Motor neuron (in vitro differentiated cells): ENCODE results near the gene TOX2. TPM values are rescaled to one million over a fixed set of nuclear protein-coding genes. Genes with fewer than 3 reads are reported as not detected.

ENCODE experiments used
- ATAC-seq, 8 experiments: fragments of 200-7000 bp; cut with Tn5 transposase; replicated peaks in 6 of 8; 2 replicates each; pipeline ENCODE4 v1.8.0; 2021; ENCODE audit warnings: mild to moderate bottlenecking in 8 of 8, moderate library complexity in 8 of 8
- H3K27ac ChIP-seq, 2 donors: fragments of 250-450 bp; sonication (Bioruptor Pico); 2 replicates each; pipeline ENCODE4 v1.9.0; 2021; ENCODE audit warnings: antibody characterized with exemption in 2 of 2, mild to moderate bottlenecking in 2 of 2, moderate library complexity in 1 of 2
- H3K4me1 ChIP-seq, 2 donors: fragments of 250-450 bp; sonication (Bioruptor Pico); replicated peaks in 1 of 2; 2 replicates each; pipeline ENCODE4 v1.6.1; 2021; ENCODE audit warnings: antibody characterized with exemption in 2 of 2, mild to moderate bottlenecking in 2 of 2, moderate library complexity in 1 of 2
- H3K4me3 ChIP-seq, 5 donors: fragments of 250-450 bp; sonication (Bioruptor Pico); 2 replicates each; pipeline ENCODE4 v1.9.0; 2021; ENCODE audit warnings: antibody characterized with exemption in 5 of 5, mild to moderate bottlenecking in 5 of 5, moderate library complexity in 4 of 5
- WGBS, 10 experiments: fragments of 450-650 bp; shearing (Covaris generic); methylation state at CpG; one replicate each; pipeline ENCODE4 v1.0.0; 2022; 5-methylcytosine and 5-hydroxymethylcytosine counted together
- in situ Hi-C, 9 experiments: fragments of 400-800 bp; cut with MboI; loops; one replicate each; pipeline ENCODE4 v1.15.0; 2021; ENCODE audit warnings: low sequenced_read_pairs in 9 of 9, low pct_unique_long_range_greater_than_20kb in 2 of 9; ENCODE audit not compliant: unreplicated experiment in 9 of 9
- total RNA-seq, 8 experiments: library from RNA; unstranded; fragments of 300-600 nt; gene quantifications; 2 replicates each; pipeline versions ENCODE4 v1.2.3 to v1.2.4, GENCODE V29; 2022

Gene TOX2
- total RNA-seq, 8 experiments from 2014 or later: 4.9 to 27.0 (median 8.6) TPM

DNA sequence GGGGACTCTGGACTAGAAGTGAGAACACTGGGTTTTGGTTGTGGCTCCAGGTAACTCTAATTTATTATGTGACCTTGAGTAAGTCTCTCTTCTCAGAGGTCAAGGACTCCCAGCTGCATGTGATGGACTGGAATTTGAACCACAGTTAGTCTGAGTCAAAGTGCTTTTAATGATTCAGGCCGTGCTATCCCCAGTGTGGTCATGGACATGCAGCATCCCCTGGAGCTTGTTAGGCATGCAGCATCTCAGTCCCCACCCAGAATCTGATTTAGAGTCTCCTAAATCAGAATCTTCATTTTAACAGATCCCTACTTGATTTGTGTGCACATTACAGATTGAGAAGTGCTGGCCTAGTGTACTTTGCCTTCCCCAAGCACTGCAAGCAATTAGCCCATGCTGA, 74.2 kb downstream of the TOX2 start:
- no peak overlapping the region for H3K27ac ChIP-seq
- peaks cover 2 to 24% of the 10 kb centered on the region in 2 donors for H3K4me1 ChIP-seq
- WGBS, 10 experiments: 13 to 60% (median 14%) methylated on average over 1 of the region's 1 CpG; no CpG with 5 or more reads in 7 of the 10 experiments
- ATAC-seq: peak in 6 of 8 experiments; percentile 43 to 81 (median 58)
- in situ Hi-C loops: no loop called here
- no peak overlapping the region for H3K4me3 ChIP-seq

DNA sequence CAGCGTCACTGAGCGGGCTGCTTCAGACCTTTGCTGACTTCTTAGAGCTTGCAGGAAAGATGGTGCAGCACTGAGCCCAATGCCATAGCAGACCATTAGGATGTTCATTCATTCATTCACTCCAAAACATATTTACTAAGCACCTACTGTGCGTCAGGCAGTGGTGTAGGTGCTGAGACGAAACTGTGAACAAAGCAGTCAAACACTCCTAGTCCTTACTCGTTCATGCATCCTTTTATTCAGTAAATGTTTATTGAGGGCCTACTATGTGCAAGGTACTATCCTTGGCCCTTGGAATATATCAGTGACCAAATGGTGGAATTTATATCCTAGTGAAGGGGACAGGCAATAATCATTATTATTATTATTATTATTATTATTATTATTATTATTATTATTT, 76.6 kb downstream of the TOX2 start:
- WGBS, 10 experiments: 64 to 100% (median 100%) methylated on average over 1 to 4 of the region's 5 CpGs; no CpG with 5 or more reads in 3 of the 10 experiments
- peaks cover 0 to 15% of the 10 kb centered on the region in 2 donors for H3K4me1 ChIP-seq
- H3K4me3 ChIP-seq: no peak overlapping the region
- ATAC-seq: no peak
- no peak overlapping the region for H3K27ac ChIP-seq
- in situ Hi-C loops: no loop called here

DNA sequence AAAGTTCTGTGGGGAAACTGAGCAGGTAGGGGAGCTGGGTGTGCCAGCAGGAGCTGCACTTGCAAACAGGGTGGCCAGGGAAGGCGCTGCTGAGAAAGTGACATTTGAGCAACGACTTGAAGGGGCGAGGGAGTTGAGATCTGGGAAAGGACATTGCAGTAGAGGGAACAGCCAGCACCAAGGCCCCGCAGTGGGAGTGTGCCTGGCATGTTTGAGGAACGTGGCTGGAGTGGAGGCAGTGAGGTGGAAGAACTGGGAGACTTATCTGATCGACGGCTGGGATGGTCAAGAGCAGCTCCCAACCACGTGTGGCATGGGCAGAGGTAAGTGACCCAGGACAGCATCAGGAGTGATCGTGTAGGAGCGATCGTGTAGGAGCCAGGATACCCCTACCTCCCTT, 77.3 kb downstream of the TOX2 start:
- in situ Hi-C loops: no loop called here
- ATAC-seq: no peak
- 46 to 100% (median 79%) methylated on average over 2 to 8 of the region's 11 CpGs; no CpG with 5 or more reads in 1 of the 10 experiments for WGBS, 10 experiments
- no peak overlapping the region for H3K27ac ChIP-seq
- H3K4me1 ChIP-seq: peaks cover 0 to 15% of the 10 kb centered on the region in 2 donors
- H3K4me3 ChIP-seq: no peak overlapping the region

DNA sequence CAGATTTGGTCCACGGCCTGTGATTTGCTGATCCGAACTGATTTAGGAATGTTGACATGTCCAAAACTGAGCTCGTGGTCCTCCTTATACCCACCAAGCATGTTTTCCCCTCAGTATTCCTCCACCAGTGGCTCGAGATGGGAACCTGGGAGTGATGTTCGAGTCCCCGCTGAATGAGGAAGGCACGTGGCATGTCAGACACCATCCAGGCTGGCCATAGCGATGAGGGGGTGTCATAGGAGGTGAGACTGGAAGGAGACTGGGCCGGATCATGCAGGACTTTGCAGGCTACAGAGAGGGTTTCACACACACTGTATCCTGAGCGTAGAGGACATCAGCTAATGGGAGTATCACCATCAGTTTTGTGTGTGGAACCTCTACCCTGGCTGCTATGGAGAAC, 78.2 kb downstream of the TOX2 start:
- peaks cover 0 to 12% of the 10 kb centered on the region in 2 donors for H3K4me1 ChIP-seq
- WGBS, 10 experiments: 73 to 98% (median 88%) methylated on average over 1 to 9 of the region's 10 CpGs
- in situ Hi-C loops: no loop called here
- no peak for ATAC-seq
- no peak overlapping the region for H3K27ac ChIP-seq
- no peak overlapping the region for H3K4me3 ChIP-seq

DNA sequence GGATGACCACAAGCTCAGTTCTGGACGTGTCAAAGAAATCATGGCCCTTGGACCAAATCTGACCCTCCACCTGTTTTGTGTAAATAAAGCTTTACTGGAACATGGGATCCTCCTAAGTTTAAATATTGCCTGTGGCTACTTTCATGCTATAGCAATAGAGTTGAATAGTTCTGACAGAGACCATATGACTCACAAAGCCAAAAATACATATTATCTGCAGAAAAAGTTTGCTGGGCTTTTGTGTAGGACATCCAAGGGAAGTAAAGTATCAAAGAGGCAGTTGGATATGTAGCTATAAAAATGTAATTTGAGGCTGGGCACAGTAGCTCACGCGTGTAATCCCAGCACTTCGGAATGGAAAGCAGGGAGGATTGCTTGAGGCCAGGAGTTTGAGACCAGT, 78.9 kb downstream of the TOX2 start:
- ATAC-seq: peak in 3 of 8 experiments; percentile 61 to 86 (median 63)
- Histone ChIP-seq H3K27ac (no peak overlapping the region), H3K4me3 (no peak overlapping the region), H3K4me1 (peaks cover 0 to 7% of the 10 kb centered on the region in 2 donors)
- in situ Hi-C loops: no loop called here
- whole genome bisulfite sequencing, 10 experiments: 22 to 96% (median 77%) methylated on average over 1 to 4 of the region's 4 CpGs; no CpG with 5 or more reads in 2 of the 10 experiments

DNA sequence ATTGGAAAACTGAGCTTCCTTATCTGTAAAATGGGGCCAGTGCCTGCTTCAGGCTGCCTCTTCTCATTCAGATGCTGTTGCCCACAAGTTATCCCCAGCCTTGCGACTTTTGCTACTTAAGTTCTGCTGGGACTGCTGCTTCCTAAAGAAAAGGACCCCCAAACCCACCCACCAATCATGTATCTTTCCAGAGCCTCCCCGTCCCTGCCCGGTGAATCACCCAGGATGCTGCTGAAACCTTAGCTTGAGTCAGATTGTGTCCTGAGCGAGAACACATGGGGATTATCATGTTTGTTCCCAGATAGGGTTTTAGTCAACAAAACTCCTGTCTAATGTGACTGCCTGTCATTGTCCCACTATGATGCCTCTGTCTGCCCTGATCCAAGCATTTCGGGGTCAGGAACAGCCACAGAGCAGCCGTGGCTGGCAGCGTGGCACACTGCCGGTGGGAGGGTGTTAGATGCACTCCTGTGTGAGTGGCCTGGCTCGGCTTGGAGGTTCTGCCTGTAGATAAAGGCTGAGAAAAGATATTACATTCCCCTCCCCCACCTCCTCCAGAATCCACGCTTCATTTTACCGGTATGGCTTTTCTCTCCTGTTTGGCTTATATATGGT, 79.9 kb downstream of the TOX2 start:
- Histone ChIP-seq H3K4me1 (no peaks in the 10 kb centered on the region), H3K4me3 (no peak overlapping the region), H3K27ac (no peak overlapping the region)
- in situ Hi-C loops: no loop called here
- 50 to 100% (median 81%) methylated on average over 1 to 5 of the region's 11 CpGs; no CpG with 5 or more reads in 5 of the 10 experiments for WGBS, 10 experiments
- no peak for ATAC-seq

DNA sequence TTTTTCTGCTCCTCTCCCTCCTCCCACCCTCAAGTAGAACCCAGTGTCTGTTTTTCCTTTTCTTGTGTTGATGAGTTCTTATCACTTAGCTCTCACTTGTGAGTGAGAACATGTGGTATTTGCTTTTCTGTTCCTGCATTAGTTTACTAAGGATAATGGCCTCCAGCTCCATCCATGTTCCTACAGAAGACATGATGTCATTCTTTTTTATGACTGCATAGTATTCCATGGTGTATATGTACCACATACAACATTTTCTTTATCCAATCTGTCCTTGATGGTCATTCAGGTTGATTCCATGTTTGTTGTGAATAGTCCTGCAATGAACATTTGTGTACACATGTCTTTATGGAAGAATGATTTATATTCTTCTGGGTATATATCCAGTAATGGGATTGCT, 81.0 kb downstream of the TOX2 start:
- ATAC-seq: no peak
- in situ Hi-C loops: no loop called here
- no peak overlapping the region for H3K27ac ChIP-seq
- H3K4me1 ChIP-seq: no peaks in the 10 kb centered on the region
- no peak overlapping the region for H3K4me3 ChIP-seq

DNA sequence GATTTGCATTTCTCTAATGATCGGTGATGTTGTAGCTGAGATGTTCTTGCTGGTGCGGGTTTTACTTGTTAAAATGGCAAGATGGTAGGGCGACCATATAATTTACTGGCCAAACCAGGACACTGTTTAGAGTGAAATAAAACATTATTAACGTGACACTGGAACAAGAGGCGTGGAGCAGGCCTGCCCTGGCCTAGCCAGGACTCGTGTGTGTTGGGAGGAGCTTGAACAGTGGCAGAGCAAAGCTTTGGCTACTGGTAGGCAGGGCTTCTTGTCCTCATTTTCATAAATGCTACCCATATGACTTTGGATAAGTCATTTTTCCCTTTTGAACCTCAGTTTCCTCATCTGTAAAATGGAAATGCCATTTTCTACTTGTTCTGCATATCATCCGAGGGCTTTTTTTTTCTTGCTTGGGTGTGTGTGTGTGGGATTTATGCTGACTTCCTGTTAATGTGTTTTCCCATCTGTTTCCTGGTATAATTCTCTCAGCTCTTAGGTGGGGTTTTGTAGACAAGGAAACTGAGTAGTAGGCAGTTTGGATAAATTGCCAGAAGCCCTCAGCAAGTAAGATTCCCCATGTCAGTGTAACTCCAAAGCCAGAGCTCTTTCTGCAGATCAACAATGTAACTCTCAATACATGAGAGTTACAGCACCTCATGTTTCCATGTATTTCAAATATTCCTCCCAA, 81.7 kb downstream of the TOX2 start:
- H3K27ac ChIP-seq: no peak overlapping the region
- in situ Hi-C loops: no loop called here
- peak in 1 of 8 experiments; percentile 23 for ATAC-seq
- WGBS, 10 experiments: 0 to 95% (median 77%) methylated on average over 1 to 7 of the region's 7 CpGs
- H3K4me3 ChIP-seq: no peak overlapping the region
- H3K4me1 ChIP-seq: no peaks in the 10 kb centered on the region

DNA sequence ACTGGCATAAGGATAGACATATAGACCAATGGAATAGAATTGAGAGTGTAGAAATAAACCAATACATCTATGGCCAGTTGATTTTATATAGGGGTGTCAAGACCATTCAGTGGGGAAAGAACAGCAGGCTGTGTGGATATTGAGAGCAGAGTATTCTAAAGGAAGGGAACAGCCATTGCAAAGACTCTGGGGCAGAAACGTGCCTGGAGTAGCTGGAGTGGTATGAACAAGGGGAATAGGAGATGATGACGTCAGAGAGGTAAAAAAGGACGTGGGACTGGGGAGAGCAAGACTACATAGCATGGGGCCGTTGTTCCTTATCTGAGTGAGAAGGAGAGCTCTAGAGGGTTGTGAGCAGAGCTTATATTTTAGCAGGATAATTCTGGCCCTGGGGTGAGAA, 85.2 kb downstream of the TOX2 start:
- WGBS, 10 experiments: 47 to 100% (median 80%) methylated on average over 1 to 4 of the region's 4 CpGs
- ATAC-seq: no peak
- Histone ChIP-seq H3K27ac (no peak overlapping the region), H3K4me1 (no peaks in the 10 kb centered on the region), H3K4me3 (no peak overlapping the region)
- in situ Hi-C loops: no loop called here

DNA sequence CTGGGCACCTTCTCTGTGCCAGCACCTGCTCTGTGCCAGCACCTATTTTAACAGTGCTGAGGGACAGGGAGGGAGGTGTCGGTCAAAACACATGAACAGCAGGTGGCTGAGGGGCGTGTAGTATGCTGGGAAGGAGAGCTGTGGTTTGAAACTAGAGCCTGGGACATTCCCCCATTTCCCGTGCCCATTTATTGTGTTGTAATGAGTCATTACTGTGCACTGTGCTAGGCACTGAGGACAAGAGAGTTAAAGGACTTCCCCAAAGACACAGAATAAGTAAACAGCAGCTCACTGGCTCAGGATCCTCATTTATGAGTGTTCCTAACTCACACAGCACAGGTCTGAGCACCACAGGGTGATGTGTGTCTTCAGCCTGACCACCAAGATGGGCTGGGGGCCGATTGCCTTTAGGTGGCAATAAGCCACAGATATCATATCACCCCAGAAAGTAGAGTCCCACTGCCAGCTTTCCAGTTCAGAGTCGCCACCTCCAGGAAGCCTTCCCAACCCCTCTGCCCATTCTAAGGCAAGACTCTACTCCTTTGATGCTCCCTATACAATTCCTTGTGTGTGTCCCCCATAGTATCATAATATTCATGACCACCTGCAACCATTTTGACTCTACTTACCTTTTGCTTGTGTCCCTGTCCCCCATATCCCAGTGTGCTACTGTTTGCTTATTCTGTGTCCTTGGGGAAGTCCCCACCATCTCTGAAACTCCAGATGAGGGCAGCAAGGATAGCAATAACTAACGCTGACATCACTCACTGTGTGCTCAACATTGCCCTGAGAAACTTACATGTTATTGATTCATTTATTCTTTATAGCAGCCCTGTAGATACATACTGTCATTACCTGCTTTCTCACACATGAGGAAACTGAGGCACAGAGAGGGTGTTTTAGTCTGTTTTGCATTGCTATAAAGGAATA, 87.3 kb downstream of the TOX2 start:
- Histone ChIP-seq H3K27ac (no peak overlapping the region), H3K4me1 (no peaks in the 10 kb centered on the region), H3K4me3 (no peak overlapping the region)
- in situ Hi-C loops: no loop called here
- WGBS, 10 experiments: 21 to 100% (median 79%) methylated on average over 1 to 5 of the region's 6 CpGs; no CpG with 5 or more reads in 3 of the 10 experiments
- peak in 3 of 8 experiments; percentile 30 to 49 (median 40) for ATAC-seq

DNA sequence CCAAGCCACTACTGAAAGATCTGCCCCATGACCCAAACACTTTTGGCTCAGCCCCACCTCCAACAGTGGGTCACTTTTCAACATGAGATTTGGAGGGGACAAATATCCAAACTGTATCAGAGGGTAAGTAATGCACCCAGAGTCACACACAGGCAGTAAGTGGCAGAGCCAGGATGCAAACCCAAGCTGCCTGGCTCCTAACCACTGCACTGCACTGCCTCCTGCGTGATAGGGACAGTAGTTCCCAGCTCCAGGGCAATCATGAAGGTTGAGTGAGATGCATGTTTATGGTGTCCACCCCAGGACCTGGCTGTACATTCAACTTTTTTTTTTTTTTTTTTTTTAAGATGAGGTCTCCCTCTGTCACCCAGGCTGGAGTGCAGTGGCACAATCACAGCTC, 88.2 kb downstream of the TOX2 start:
- 80 to 100% (median 87%) methylated on average over 1 of the region's 1 CpG; no CpG with 5 or more reads in 6 of the 10 experiments for WGBS, 10 experiments
- Histone ChIP-seq H3K4me3 (no peak overlapping the region), H3K27ac (no peak overlapping the region), H3K4me1 (no peaks in the 10 kb centered on the region)
- ATAC-seq: no peak
- in situ Hi-C loops: no loop called here

DNA sequence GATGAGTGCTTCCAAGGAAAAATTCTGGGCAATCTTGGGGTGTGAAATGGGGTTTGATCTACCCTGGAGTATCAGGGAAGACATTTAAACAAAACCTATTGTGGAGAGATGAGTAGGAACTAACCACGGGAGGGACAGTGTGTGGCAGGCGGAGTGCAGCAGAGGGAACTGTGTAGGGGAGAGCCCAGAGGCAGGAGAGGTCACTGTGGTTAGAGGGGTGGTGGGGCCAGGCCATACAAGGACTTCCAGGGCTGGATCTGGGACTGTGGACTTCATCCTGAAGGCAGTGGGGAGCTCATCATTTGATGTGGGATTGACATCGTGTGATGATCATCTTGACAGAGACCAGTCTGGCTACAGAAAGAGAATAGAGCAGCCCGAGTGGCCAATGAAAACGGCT, 89.0 kb downstream of the TOX2 start:
- ATAC-seq: peak in 1 of 8 experiments; percentile 15

DNA sequence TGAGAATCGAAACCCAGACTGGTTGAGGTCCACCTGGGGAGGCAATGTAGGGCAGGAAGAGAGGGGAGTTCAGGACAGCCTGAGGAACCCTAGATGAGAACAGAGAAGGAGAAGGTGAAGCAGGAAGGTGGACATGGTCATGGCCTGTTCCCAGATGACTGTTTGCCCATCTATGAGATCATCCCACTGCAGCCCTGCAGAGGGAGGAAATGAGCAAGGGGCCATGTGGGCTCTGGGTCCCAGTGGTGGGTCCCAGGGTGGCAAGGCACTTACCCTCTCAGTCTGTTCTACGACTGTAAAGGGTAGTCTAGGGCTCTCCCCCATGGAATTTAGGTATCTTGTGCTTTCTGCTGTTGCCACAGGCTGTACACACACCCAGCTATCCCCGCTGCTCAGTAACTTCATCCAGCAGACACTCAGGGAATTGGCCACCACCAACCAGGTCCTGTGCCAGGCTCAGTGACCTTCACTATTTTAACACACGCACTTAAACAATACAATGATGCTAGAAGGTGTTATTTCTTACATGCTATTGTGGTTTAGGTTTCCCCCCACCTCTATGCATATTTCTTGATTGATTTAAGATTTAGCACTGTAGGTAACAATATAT, 89.8 kb downstream of the TOX2 start:
- in situ Hi-C loops: no loop called here
- ATAC-seq: no peak
- Histone ChIP-seq H3K4me1 (peaks cover 0 to 4% of the 10 kb centered on the region in 2 donors), H3K4me3 (no peak overlapping the region), H3K27ac (no peak overlapping the region)
- 0 to 100% (median 93%) methylated on average over 1 to 3 of the region's 4 CpGs for WGBS, 10 experiments

More for the DNA sequence above, 89.0 kb downstream of the TOX2 start:
- in situ Hi-C loops: no loop called here
- Histone ChIP-seq H3K4me1 (no peaks in the 10 kb centered on the region), H3K27ac (no peak overlapping the region), H3K4me3 (no peak overlapping the region)
- WGBS, 10 experiments: 27 to 100% (median 85%) methylated on average over 1 to 5 of the region's 5 CpGs; no CpG with 5 or more reads in 4 of the 10 experiments
